Measurements from ENCODE around the gene CTNND2.
"Not testable (repeated sequence)": the region's sequence is repeated elsewhere in the genome, so short reads cannot be mapped to it uniquely, and the experiment has no call there.

Gene CTNND2

DNA sequence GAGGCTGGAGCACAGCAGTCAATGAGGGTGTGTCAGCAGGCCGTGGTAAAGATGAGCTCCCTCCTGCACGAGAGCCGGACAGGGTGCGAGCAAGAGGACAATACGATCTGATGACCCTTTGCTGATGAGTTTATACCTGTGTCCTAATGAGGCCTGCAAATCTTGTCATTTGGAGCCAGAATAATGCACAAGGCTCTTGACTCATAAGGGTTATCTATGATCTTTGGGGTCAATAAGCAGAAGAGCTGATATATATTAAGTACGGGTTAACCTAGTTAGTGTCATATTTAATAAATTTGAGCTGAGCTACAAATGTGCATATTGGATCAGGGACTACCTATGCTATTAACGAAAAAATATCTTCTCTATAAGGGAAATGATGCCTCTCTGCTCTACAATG lies 46.9 kb downstream of the CTNND2 start:
- no peak for DNase-seq (ENCODE audit: low spot score)

DNA sequence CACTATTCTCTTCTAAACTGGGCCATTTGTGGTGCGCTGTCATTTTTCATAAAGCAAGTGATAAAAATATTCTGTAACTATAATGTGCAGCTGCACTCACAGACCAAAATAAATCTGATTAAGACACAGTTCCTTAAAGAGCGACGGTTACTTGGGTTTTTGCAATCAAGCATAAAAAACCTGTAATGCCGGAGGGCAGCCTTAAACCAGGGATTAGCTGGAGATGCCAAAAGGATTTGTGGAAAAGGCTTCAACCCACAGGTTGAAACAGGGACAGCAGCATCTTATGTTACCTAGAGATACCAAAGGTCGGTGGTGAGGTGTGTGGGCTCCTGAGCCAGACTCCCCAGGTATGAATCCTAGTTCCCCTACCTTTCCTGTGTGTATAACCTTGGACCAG lies 49.3 kb downstream of the CTNND2 start:
- no peak for DNase-seq (ENCODE audit: low spot score)

DNA sequence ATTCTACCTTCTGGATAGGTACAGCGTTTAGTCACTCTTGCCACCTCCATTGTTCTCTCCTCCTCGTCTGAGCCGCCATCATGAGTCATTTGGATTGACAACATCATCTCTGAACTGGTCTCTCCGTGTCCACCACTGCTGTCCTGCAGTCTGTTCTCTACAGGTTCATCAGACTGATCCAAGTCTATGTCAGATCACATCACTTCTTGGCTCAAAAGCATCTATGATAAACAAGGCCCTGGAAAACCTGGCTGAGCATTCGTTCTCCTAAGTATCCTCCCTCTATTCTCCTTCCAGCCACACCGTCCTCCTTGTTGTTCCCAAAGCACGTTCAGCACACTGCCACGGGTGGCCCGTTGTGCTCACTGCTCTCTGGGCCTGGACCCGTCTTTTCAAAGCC lies 50.5 kb downstream of the CTNND2 start:
- DNase-seq (ENCODE audit: low spot score): no peak

DNA sequence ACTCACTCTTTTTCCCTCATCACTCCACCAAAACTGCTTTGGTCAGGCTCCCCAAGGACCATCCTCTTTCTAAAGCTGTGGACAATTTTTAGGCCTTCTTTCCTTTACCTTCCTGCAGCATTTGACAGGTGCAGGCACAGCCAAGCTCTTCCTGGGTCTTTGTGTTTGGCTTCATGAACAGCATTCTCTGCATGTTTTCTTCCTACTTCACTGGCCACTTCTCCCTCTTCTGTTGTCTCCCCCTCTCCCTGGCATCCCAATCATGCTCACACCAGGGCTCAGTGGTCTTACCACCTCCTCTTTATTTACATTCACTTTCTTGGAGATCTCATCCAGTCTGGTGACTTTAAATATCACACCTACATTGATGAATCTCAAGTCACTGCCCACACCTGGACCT lies 51.1 kb downstream of the CTNND2 start:
- DNase-seq (ENCODE audit: low spot score): no peak

DNA sequence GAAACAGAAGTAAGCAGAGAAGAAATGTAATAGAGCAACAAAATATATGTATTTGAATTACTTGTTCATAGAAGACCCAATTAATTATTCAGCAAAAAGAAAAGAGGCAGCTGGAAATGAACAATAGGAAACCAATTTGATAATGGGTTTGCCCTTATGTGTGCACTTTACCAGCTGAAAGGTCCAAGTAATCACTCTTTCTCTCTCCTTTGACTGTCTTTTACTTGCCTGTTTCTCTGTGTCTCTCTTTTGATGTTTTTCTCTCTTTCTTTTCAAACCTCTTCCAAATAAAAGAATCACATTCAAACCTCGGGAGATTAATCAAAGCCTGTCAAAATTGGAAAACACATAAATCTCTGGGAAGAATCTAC lies 51.5 kb downstream of the CTNND2 start:
- DNase-seq (ENCODE audit: low spot score): no peak

DNA sequence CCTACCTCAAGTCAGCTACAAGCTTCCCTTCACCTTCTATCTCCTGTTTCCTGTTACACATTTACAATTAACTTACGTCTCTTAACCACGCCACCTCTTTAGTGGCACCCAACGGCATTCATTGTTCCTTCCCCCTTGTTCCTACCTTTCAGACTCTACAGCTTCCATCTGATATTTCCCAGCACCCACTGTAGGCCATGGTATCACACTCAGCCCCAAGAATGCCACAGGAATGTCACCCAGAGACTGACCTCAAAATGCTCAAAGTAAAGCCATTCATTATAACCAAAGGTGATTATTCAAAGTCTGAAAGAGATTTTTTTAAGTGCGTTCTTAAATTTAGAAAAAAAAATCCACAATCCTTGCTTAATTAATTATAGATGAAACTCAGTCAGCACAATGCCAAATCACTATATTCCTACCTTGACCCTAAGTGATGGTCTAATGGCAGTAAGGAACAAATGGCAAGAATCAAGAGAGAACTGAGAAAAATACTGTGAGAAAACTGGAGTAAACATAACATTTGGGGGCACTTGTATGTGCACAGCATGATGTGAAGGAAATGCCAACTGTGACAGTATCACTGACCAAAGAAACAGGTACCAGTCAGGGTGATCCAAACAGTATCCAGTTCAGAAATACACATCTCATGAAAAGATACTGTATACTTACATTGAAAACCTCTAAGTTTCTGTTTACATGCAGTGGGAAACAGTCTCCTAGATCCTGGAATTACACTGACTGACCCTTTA lies 52.1 kb downstream of the CTNND2 start:
- no peak for DNase-seq (ENCODE audit: low spot score)

DNA sequence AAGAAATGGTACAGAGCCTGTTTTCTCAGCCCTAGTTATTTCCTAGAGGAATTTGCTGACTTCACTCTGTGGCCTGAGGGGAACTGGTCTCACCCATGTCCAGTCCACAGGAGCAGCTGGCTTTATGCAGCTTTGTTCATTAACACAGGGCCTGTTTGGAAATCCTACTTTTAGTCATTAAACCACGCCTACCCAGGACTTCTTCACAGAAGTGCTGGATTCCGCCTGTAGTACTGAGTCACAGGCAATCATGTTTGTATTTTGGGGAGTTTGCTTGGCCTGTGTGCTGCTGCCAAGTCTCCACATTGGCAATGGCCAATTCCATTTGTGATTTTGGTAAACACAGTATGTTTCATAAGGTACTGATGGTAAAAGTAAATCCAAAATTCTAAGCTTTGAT lies 52.8 kb downstream of the CTNND2 start:
- DNase-seq (ENCODE audit: low spot score): no peak

DNA sequence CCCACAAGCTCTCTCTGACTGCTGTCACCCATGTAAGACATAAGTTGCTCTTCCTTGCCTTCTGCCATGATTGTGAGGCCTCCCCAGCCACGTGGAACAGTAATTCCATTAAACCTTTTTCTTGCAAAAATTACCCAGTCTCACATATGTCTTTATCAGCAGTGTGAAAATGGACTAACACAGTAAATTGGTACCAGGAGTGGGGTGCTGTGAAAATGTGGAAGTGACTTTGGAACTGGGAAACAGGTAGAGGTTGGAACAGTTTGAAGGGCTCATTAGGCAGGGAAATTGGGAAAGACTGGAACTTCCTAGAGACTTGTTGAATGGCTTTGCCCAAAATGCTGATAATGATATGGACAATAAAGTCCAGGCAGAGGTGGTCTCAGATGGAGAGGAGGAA lies 75.7 kb downstream of the CTNND2 start:
- not testable (repeated sequence) for DNase-seq (ENCODE audit: low spot score)

DNA sequence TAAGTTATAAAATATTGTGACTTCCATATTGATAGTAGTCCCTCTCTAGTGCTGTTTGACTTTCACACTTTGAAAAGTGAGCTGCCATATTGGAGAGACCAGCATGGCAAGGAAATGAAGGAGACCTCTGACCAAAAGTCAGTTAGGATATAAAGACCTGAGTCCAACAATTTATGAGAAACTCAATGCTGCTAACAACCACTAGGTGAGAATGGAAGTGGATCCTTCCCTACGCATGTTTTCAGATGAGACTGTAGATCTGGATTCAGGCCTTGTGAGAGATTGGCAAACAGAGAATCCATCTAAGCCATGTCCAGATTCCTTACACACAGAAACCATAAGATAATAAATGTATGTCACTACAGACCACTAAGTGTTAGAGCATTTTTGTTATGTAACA lies 81.6 kb downstream of the CTNND2 start:
- DNase-seq (ENCODE audit: low spot score): no peak

DNA sequence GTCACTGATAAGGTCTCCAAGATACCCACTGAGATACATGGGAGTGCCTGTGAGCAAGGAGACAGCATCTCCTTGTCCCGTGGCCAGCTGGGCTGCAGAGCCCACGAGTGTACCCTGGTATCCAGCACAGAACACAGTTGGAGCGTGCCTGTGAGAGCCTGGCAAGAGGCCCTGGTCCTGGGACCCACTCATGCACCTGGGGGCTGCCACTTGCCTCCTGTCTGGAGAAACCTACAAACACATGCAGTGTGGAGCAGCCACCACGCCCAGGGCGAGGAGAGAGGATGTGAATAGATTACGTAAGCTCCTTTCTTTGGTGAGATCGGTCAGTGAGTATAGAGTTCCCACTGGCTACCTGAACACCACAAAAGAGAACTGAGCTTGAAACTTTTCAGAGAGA lies 88.3 kb downstream of the CTNND2 start:
- DNase-seq (ENCODE audit: low spot score): no peak

DNA sequence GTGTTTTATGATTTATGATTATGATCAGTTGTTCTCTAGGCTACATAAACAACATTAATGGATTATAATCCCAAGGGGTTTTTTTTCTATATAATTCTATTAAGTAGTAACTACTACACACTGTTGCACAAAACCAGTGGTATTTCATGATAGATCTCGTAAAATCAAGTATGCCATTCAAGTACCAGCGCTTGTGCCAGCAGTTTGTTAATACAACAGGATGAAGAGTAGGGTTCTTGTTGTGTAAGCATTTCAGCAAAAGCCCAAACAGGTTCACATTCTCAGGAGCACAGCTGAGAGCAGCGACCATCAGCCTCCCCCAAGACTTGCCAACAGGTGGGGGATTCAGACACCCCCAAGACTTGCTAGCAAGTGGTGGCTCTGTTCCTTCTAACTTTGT lies 88.8 kb downstream of the CTNND2 start:
- no peak for DNase-seq (ENCODE audit: low spot score)

DNA sequence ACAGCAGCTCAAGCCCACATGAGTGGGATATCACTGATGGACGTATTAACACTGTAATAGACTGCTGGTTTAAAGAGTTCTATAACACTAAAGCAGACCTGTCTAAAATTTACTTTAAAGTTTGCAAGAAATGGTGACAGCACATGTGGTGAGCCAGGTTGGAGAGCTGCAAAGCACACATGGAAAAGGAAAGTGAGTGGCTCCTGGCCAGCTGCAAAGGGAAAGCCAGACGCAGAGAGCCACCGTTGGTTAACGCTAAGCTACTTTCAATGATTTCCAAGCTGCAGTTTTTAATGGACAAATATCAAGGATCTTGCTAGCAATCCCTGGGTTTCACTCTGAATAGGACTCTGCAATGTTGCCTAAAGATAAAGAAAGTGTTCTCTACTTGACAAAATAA lies 89.9 kb downstream of the CTNND2 start:
- no peak for DNase-seq (ENCODE audit: low spot score)

DNA sequence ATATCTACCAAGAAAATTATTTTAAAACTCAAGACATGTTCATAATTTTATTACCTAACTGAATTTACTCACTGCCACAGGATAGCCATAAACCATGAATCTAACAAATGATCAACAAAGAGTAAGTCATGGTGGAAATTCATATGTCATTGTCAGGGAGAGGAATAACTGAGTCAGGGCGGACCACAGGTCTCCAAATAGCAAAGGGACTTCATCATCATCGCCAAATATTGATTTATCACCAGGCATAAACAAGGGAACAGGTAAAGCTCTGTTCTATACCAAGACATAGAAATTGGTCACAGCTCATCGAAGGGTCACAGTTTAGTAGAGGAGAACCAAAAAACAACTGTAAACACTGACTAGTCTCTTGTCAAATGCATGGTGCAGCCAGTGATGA lies 94.8 kb downstream of the CTNND2 start:
- no peak for DNase-seq (ENCODE audit: low spot score)

DNA sequence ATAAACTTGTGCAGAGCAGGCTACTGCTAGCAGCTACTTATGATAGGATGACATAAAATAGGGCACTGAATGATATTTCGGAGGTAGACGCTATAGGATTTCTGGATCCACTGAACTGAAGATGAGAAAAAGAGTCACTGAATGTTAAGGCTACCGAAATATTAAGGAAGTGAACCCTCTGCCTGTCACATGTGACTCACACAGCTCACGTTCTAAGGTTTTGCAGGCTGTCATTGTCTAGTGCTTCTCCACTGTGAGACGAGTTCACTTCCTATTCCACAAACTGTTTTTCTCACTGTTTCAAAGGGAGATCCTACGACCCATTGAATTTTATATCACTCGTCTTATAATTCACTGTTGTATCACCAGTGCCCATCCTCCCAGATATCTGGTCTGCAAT lies 100.8 kb downstream of the CTNND2 start:
- no peak for DNase-seq (ENCODE audit: low spot score)

DNA sequence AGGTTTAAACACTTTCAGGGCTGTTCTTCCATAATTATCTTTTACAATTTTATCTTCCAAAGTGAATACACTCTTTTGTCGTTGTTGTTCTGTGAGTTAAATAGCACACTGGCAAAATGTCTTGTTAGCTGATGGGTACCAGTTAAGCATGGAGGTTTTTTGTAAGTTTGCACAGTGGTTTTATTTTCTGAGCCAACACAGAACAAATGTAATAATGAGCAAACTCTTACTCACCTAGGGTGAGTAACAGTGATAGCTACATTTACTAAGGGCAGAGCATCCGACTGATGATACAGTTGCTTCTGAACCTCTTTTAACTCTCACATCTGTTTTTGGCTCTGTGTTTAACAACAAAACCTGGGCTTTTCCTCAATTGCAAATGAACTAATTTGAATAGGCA lies 103.2 kb downstream of the CTNND2 start:
- DNase-seq (ENCODE audit: low spot score): no peak

DNA sequence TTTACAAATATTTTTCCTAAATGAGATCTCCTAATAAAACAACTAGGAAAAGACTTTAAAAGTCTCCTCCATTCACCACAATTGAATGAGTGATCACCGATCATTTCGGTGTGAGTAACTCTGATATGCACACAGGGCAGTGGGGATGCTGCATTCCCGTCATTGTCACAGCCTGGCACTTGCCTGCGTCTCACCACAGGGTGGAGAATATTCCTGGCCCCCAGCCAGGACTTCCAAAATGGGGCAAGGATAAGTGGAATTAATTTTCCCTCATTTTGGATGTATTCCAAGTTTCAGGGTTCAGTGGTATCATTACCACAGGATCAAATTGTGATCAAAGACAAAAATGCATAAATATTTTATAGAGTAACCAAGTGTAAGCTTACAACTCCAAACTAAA lies 107.1 kb downstream of the CTNND2 start:
- no peak for DNase-seq (ENCODE audit: low spot score)

DNA sequence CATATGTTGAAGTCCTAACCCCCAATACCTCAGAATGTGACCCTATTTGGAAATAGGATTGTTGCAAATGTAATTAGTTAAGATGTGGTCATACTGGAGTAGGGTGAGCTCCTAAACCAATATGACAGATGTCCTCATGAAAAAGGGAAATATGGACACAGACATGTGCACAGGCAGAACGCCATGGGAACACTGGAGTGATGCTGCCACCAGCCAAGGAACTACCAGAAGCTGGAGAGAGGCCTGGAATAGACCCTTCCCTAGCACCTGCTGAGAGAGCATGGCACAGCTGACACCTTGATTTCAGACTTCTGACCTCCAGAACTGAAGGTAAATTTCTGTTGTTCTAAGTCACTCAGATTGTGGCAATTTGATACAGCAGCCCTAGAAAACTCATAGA lies 110.8 kb downstream of the CTNND2 start:
- no peak for DNase-seq (ENCODE audit: low spot score)

DNA sequence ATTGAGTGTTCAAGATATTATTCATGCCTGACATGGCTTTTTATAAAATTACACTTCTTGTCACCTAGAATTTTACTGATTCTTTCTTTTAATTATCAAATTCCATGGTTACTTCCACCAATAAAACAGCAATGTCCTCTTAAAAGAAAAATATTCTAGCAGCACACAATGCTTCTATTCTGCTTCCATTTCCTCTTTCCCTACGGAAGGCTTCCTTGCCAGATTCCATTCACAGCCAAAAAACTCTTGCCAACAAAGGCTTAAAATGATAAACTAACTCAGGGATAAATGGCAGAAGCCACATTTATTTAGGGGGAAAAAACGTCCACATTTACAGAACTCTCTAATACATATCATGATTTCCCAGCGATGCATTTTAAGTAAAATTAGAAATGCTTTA lies 111.6 kb downstream of the CTNND2 start:
- no peak for DNase-seq (ENCODE audit: low spot score)

DNA sequence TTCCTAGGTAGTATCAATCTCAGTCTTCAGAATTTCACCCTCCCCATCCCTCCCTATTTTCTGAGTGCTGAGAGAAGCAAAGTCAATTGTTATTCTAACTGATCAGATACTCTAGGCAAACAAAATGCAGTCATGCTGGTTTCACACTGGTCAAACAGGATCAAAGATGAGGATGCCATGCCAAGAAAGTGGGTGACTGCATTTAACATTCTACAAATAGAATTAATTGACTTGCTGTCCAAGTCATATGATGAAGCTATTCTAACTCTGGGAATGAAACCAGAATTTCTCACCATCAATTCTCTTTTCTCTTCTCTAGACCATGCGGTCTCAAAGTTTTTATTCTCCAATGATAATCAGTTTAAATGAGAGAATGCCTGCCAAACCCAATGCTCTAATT lies 112.5 kb downstream of the CTNND2 start:
- no peak for DNase-seq (ENCODE audit: low spot score)

DNA sequence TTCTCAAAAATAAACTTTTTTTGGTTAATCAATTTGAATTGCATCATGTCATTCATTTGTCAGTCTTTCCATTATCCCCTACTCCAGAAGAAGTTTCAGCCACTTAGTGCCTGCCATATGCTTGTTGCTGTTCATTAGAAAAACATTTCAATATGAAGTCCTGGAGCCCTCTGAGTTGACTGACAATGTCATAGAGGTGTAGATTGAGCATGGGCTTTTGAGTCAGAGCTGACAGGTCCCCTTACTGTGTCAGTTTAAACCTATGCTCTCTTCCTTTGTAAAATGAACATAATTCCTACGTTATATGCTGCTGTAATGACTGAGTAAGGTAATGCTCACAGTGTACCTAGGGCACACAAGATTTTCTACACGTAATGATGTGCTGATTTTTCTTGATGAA lies 114.0 kb downstream of the CTNND2 start:
- DNase-seq (ENCODE audit: low spot score): no peak

DNA sequence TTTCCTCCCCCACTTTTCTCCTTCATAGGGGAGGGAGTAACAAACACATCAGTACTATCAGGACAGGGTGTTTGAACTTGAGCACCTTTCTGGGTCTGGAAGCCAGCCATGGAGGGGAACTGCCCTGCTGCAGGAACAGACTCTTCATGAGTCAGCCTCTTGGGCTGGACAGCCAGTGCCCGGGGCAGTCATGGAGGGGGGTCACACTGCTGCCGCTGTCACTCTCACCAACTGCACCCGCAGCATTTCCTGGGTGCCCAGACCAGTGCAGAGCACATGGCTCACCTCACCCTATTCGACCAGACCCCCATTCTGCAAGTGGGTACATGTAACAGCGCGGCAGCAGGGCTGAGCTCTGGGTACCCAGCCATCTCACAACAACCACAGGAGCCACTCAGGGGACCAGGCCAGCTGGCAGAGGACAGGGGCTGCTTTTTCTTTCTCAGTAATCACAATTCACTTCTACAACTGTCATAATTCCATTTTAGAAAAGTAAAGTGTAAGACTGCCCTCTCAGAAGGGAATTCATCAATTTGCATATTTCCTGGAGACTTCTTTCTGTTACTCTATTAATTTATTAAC lies 118.4 kb downstream of the CTNND2 start:
- no peak for DNase-seq (ENCODE audit: low spot score)

DNA sequence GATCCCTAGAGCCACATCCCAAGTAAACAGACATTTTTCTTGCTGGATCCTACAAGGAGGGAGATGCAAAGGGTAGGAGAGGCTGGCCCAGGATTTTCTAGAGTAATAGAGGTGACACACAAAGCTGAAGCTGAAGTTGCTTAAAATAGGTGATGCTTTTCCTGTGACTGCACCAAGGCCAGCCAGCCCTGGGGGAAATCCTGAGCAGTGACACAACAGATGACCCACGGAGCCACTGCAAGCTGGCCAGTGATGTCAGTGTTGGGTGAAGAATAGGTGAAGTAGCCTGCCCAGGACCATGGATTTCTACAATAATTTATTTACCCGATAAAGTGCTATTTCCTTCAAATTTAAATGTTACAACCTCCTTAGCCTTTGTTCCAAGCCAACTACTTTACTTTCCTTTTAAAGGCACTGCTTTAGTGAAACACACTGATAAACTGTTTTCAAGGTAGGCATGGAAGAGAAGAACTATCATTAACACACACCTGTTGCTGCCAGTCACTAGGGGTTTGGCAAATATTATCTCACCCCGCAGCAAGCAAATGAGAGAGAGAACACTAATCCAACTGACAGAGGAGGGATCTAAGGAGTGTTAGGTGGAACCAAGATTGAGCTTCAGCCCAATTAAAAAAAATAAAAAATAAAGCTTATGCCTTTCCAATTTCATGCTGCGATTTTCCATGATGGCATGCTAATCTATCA lies 123.5 kb downstream of the CTNND2 start:
- no peak for DNase-seq (ENCODE audit: low spot score)

DNA sequence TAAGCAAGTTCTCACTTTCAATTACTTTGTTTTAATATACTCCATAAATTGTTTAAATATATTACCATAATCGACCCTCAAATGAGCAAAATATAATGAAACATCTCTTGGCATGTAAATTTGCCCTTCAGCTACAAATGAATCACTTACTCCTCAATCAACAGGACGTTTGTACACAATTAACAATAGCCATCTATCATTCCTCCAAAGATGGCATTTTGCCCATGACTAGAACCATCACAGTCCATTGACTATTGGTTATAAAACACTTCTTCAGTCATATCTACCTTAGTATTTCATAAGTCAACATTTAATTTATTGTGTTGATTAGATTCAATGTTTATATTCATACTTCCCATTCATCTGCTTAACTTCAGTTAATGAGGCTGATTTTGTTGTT lies 127.2 kb downstream of the CTNND2 start:
- no peak for DNase-seq (ENCODE audit: low spot score)

DNA sequence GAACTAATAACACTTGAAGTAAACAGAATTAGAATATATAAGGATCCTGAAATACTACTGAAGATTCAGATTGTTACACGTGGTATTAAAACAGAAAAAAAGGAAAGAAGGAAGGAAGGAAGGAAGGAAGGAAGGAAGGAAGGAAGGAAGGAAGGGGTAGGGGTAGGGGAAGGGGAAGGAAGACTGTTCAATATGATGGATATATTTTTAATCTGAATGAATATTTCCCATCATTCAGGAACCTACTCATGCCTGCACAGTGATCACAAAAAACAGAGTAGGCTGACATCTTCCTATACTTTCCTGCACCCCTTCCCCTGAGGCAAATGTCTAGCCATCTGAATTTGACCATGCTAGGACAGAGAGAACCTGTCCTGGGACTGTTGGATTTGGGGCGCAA lies 133.9 kb downstream of the CTNND2 start:
- no peak for DNase-seq (ENCODE audit: low spot score)

All from kidney capillary endothelial cell (primary cell).